Loucy (cell line): ENCODE data around the gene KCNN2.

Source experiments
- H2AFZ ChIP-seq: fragments of 200-600 bp; sonication (generic); 2 replicates; pipeline ENCODE4 v1.6.0; 2016; ENCODE audit warnings: antibody characterized with exemption, mild to moderate bottlenecking, low read length, moderate library complexity
- H3F3A ChIP-seq: fragments of 200-600 bp; 2 replicates; pipeline ENCODE4 v1.6.0; 2016; ENCODE audit warnings: antibody characterized with exemption, low read depth, mild to moderate bottlenecking
- H3K27me3 ChIP-seq: fragments of 200-600 bp; sonication (generic); 2 replicates; pipeline ENCODE4 v1.6.1; 2014; ENCODE audit warnings: low read length, mild to moderate bottlenecking; ENCODE audit not compliant: insufficient read depth, poor library complexity, severe bottlenecking
- H3K36me3 ChIP-seq: fragments of 200-600 bp; sonication (generic); 2 replicates; pipeline ENCODE4 v1.6.1; 2016; ENCODE audit warnings: low read length; ENCODE audit not compliant: insufficient read depth
- H3K4me1 ChIP-seq: fragments of 200-600 bp; sonication (generic); 2 replicates; pipeline ENCODE4 v1.5.1; 2014; ENCODE audit warnings: low read length, mild to moderate bottlenecking; ENCODE audit not compliant: insufficient read depth, poor library complexity, severe bottlenecking
- H3K4me2 ChIP-seq: fragments of 200-600 bp; sonication (generic); 2 replicates; pipeline ENCODE4 v1.6.0; 2014; ENCODE audit warnings: antibody characterized with exemption, low read length, low read depth, mild to moderate bottlenecking; ENCODE audit not compliant: poor library complexity, severe bottlenecking
- H3K4me3 ChIP-seq: fragments of 200-600 bp; sonication (generic); 2 replicates; pipeline ENCODE4 v1.5.1; 2014; ENCODE audit warnings: low read length, mild to moderate bottlenecking, mixed read lengths; ENCODE audit not compliant: poor library complexity, severe bottlenecking
- H3K79me2 ChIP-seq: fragments of 200-600 bp; sonication (generic); 2 replicates; pipeline ENCODE4 v1.6.1; 2014; ENCODE audit warnings: low read length; ENCODE audit not compliant: insufficient read depth
- H3K9ac ChIP-seq: fragments of 200-600 bp; sonication (generic); 2 replicates; pipeline ENCODE4 v1.6.0; 2014; ENCODE audit warnings: mild to moderate bottlenecking, low read depth, low read length, moderate library complexity; ENCODE audit not compliant: poor library complexity, severe bottlenecking
- H3K9me2 ChIP-seq: fragments of 200-600 bp; sonication (generic); replicated peaks from 2 replicates; pipeline ENCODE4 v1.6.1; 2016; ENCODE audit warnings: low read depth, low read length, mixed read lengths
- H3K9me3 ChIP-seq: fragments of 200-600 bp; sonication (generic); 2 replicates; pipeline ENCODE4 v1.6.1; 2014; ENCODE audit warnings: mild to moderate bottlenecking, antibody characterized with exemption, low read length, low read depth; ENCODE audit not compliant: insufficient read depth
- H4K20me1 ChIP-seq: fragments of 200-600 bp; sonication (generic); 2 replicates; pipeline ENCODE4 v1.6.0; 2014; ENCODE audit warnings: antibody characterized with exemption, low read length, mild to moderate bottlenecking; ENCODE audit not compliant: insufficient read depth, poor library complexity, severe bottlenecking
- EZH2phosphoT487 ChIP-seq: fragments of 200-600 bp; IDR thresholded peaks from 2 replicates; pipeline ENCODE4 v1.6.1; 2018; ENCODE audit warnings: antibody characterized with exemption, mild to moderate bottlenecking, moderate library complexity, borderline replicate concordance
- TF ChIP-seq, protein P1 (sequence below): fragments of 200-600 bp; sonication (generic); conservative IDR thresholded peaks from 2 replicates; pipeline ENCODE4 v1.5.1; 2014; ENCODE audit warnings: mild to moderate bottlenecking, antibody characterized with exemption, low read length

KCNN2 gene

GRCh38 chr5:114367029-114367428 lies 5.2 kb downstream of the KCNN2 start:
- H3K79me2 ChIP-seq, result no peaks in the 10 kb centered on the region
- no peaks in the 10 kb centered on the region for H3K4me1 ChIP-seq
- no peaks in the 10 kb centered on the region for H3K27me3 ChIP-seq
- H3K9me3 ChIP-seq, result no peaks in the 10 kb centered on the region
- H2AFZ ChIP-seq, result no peak overlapping the region
- H3K36me3 ChIP-seq, result no peaks in the 10 kb centered on the region
- TF ChIP-seq EZH2phosphoT487, result no peak
- no peaks in the 10 kb centered on the region for H4K20me1 ChIP-seq
- H3K9ac ChIP-seq, result no peak overlapping the region
- H3K4me3 ChIP-seq, result no peak overlapping the region
- no peaks in the 10 kb centered on the region for H3F3A ChIP-seq
- H3K4me2 ChIP-seq, result no peak overlapping the region
- no peaks in the 10 kb centered on the region for H3K9me2 ChIP-seq

DNA sequence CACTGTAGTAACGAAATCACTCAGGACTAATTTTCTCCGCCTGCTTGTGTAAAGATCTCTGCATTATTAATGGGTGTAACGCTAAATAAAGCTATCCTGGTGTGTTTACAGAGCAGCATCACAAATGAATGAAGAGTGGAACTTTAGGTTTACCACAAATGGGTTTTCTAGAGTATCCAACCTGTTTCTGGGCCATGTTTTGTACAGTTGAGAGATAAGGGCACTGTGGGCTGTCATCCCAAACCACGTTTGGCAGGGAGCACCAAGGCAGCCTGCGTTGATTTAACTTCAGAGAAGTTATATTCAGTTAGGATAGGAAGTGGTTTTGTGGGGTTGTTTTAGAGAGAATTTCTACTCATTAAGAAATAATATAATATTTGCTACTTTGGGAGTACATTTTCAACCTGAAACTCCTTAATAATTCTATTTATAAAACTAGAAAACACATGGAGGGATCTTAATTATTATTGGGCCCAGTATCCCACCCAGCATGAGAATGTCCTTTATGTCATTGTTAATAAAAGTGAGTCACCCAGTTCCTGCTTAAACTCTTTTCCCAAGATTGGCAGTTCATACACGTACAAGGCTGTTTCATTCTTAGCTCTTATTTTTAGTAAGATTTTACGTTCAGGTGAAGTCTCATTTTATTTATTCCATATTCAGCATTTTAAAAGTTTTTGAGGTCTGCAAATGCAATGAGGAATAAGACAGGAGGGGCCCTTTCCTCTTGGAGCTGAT lies 8.0 kb downstream of the KCNN2 start:
- Histone ChIP-seq H3K4me2 (no peak overlapping the region), H3K36me3 (no peaks in the 10 kb centered on the region)
- no peak for TF ChIP-seq EZH2phosphoT487
- TF ChIP-seq, protein P1, sequence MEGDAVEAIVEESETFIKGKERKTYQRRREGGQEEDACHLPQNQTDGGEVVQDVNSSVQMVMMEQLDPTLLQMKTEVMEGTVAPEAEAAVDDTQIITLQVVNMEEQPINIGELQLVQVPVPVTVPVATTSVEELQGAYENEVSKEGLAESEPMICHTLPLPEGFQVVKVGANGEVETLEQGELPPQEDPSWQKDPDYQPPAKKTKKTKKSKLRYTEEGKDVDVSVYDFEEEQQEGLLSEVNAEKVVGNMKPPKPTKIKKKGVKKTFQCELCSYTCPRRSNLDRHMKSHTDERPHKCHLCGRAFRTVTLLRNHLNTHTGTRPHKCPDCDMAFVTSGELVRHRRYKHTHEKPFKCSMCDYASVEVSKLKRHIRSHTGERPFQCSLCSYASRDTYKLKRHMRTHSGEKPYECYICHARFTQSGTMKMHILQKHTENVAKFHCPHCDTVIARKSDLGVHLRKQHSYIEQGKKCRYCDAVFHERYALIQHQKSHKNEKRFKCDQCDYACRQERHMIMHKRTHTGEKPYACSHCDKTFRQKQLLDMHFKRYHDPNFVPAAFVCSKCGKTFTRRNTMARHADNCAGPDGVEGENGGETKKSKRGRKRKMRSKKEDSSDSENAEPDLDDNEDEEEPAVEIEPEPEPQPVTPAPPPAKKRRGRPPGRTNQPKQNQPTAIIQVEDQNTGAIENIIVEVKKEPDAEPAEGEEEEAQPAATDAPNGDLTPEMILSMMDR, result no peak

DNA sequence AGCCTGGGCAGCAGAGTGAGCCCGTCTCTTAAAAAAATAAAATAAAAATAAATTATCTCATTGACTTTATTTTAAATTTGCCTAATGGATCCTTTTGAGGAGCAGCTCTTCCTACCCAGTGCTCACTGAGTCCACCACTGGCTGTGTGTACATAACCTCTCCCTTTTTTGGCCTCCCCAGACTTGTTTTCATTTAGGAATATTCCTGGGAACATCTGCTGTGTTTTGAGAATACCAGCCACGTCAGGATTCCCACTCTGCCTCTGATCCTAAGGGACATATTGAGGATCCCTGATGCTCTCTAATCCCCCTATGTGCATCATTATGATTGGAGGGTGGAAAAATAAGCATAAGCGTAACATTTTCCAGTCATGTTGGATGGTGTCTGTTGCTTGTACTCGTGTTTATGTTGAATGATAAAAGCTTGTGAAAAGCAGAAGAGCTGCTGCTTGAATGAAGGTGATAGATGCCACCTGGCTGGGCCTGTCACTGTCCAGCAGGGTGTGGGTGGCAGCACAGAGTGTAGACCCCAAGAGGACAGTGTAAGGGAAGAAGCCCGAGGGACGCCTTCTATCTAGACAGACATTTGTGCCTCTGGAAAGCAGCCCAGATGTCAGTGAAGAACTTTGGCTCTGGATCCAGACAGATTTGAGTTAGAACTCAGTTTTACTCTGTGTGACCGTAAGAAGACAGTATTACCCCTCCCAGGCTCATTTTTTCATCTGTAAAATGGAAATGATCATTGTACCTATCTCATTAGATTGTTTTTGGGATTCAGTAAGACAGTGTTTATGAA lies 15.4 kb downstream of the KCNN2 start:
- Histone ChIP-seq H2AFZ (no peak overlapping the region), H3F3A (no peaks in the 10 kb centered on the region), H3K4me1 (no peaks in the 10 kb centered on the region), H3K9ac (no peak overlapping the region), H3K36me3 (no peaks in the 10 kb centered on the region), H3K79me2 (no peaks in the 10 kb centered on the region), H3K4me3 (no peak overlapping the region), H3K9me2 (no peaks in the 10 kb centered on the region), H3K9me3 (no peaks in the 10 kb centered on the region), H3K4me2 (no peak overlapping the region), H3K27me3 (no peaks in the 10 kb centered on the region), H4K20me1 (no peaks in the 10 kb centered on the region)
- TF ChIP-seq, protein P1, result no peak
- no peak for TF ChIP-seq EZH2phosphoT487

More for the DNA sequence above, 8.0 kb downstream of the KCNN2 start:
- H3K79me2 ChIP-seq, result no peaks in the 10 kb centered on the region
- no peaks in the 10 kb centered on the region for H3K9me2 ChIP-seq
- H3K27me3 ChIP-seq, result no peaks in the 10 kb centered on the region
- no peaks in the 10 kb centered on the region for H4K20me1 ChIP-seq
- no peaks in the 10 kb centered on the region for H3K4me1 ChIP-seq
- no peak overlapping the region for H3K9ac ChIP-seq
- no peaks in the 10 kb centered on the region for H3F3A ChIP-seq
- no peak overlapping the region for H3K4me3 ChIP-seq
- H2AFZ ChIP-seq, result no peak overlapping the region
- H3K9me3 ChIP-seq, result no peaks in the 10 kb centered on the region
